Measurements from ENCODE around the gene CST9. TPM values are rescaled to one million over a fixed set of nuclear protein-coding genes. Genes with fewer than 3 reads are reported as not detected.

CST9 gene
- total and polyA plus RNA-seq, 2 of the 13 experiments (the other 11 are each of a cell fraction or from before 2014, with no cell fraction given): 0.07 TPM; not detected in 1

DNA sequence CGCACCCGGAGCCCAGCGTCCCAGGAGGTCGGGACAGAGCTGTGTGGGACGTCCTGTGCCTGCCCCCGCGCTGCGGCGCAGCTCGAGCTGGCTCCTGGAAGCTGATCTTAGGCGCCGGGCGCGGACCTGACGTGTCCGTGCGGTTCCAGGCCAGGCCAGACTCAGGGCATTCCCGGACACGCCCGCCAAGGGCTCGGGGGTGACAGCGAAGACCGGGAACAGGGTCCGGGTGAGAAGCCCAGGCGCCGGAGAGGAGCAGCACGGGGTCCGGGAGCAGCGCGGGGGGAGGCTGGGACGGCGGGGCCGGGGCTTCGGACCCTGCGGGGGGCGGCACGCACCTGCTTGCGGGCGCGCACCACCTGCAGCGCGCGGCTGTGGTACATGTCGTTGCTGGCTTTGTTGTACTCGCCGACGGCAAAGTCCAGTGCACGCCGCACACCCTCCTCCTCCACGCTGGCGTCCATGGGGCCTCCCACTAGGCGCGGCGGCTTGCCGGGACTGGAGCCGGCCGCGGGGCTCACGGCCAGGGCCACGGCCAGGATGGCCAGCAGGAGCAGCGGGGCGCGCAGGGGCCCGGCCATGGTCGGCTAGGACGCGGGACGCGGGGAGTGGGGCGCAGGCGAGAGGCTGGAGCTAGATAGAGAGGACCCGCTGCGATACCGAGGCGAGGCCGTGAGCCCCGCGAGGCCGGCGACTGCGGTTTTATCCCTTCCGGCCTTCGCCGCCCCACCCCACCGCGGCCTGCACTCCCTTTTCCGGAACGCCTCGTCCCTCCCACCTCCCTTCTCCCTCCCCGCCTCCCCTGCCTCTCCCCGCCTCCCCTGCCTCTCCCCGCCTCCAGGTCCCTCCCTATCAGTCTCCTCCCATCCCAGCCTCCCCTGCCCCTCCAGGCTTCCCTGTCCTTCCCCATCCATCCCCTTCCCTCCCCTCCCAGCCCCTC is 31.8 kb upstream of the CST9 start, which contains the start of gene CST3 (continued):
- TF ChIP-seq, protein P1, sequence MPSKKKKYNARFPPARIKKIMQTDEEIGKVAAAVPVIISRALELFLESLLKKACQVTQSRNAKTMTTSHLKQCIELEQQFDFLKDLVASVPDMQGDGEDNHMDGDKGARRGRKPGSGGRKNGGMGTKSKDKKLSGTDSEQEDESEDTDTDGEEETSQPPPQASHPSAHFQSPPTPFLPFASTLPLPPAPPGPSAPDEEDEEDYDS (CRISPR knock-in tag; IDR thresholded peaks at IDR 0.05): peak; percentile 99
- TF ChIP-seq KLF13 (CRISPR knock-in tag; IDR thresholded peaks at IDR 0.05) (peak; percentile 79; the same call in 1 of the 2 replicates), MAFG (CRISPR knock-in tag; IDR thresholded peaks at IDR 0.05) (peak; percentile 62; the same call in 1 of the 2 replicates), ZFY (CRISPR knock-in tag; IDR thresholded peaks at IDR 0.05) (peak; percentile 98), ZNF652 (CRISPR knock-in tag; IDR thresholded peaks at IDR 0.05; ENCODE audit: borderline replicate concordance, low read depth) (no peak), ZNF121 (CRISPR knock-in tag; IDR thresholded peaks at IDR 0.05) (peak; percentile 77; the same call in 1 of the 2 replicates), RFXANK (CRISPR knock-in tag; IDR thresholded peaks at IDR 0.05) (0 out of 2 replicates have a peak, but pooled peaks have one; percentile 66), MAFK (conservative IDR thresholded peaks at IDR 0.05 in 1 of 2, IDR thresholded peaks at IDR 0.05 in 1 of 2; ENCODE audit: low read length in 2 of 2) (no peak), TBL1XR1 (IDR thresholded peaks at IDR 0.05; ENCODE audit: borderline replicate concordance, low read length, partially characterized antibody) (peak; percentile 56), HNF4G (IDR thresholded peaks at IDR 0.05; ENCODE audit: borderline replicate concordance, low read depth, low read length) (peak; percentile 5; the same call in 1 of the 2 replicates), HNF4G (CRISPR knock-in tag; IDR thresholded peaks at IDR 0.05; ENCODE audit: borderline replicate concordance, low read depth) (peak; percentile 78), ZNF33A (CRISPR knock-in tag; IDR thresholded peaks at IDR 0.05; ENCODE audit: borderline replicate concordance) (no peak), SMARCE1 (IDR thresholded peaks at IDR 0.05; ENCODE audit: borderline replicate concordance) (no peak), PCBP1 (IDR thresholded peaks at IDR 0.05; ENCODE audit: borderline replicate concordance, low read depth, low read length) (peak; percentile 91), ZNF749 (CRISPR knock-in tag; IDR thresholded peaks at IDR 0.05; ENCODE audit: borderline replicate concordance) (0 out of 2 replicates have a peak, but pooled peaks have one; percentile 57)
- TF ChIP-seq, protein P2, sequence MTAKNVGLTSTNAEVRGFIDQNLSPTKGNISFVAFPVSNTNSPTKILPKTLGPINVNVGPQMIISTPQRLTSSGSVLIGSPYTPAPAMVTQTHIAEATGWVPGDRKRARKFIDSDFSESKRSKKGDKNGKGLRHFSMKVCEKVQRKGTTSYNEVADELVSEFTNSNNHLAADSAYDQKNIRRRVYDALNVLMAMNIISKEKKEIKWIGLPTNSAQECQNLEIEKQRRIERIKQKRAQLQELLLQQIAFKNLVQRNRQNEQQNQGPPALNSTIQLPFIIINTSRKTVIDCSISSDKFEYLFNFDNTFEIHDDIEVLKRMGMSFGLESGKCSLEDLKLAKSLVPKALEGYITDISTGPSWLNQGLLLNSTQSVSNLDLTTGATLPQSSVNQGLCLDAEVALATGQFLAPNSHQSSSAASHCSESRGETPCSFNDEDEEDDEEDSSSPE (CRISPR knock-in tag; IDR thresholded peaks at IDR 0.05): peak; percentile 67
- TF ChIP-seq, protein P3, sequence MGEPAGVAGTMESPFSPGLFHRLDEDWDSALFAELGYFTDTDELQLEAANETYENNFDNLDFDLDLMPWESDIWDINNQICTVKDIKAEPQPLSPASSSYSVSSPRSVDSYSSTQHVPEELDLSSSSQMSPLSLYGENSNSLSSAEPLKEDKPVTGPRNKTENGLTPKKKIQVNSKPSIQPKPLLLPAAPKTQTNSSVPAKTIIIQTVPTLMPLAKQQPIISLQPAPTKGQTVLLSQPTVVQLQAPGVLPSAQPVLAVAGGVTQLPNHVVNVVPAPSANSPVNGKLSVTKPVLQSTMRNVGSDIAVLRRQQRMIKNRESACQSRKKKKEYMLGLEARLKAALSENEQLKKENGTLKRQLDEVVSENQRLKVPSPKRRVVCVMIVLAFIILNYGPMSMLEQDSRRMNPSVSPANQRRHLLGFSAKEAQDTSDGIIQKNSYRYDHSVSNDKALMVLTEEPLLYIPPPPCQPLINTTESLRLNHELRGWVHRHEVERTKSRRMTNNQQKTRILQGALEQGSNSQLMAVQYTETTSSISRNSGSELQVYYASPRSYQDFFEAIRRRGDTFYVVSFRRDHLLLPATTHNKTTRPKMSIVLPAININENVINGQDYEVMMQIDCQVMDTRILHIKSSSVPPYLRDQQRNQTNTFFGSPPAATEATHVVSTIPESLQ (CRISPR knock-in tag; conservative IDR thresholded peaks at IDR 0.05): 0 out of 2 replicates have a peak, but pooled peaks have one; percentile 71
- TF ChIP-seq, protein P4, sequence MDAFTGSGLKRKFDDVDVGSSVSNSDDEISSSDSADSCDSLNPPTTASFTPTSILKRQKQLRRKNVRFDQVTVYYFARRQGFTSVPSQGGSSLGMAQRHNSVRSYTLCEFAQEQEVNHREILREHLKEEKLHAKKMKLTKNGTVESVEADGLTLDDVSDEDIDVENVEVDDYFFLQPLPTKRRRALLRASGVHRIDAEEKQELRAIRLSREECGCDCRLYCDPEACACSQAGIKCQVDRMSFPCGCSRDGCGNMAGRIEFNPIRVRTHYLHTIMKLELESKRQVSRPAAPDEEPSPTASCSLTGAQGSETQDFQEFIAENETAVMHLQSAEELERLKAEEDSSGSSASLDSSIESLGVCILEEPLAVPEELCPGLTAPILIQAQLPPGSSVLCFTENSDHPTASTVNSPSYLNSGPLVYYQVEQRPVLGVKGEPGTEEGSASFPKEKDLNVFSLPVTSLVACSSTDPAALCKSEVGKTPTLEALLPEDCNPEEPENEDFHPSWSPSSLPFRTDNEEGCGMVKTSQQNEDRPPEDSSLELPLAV (CRISPR knock-in tag; conservative IDR thresholded peaks at IDR 0.05; ENCODE audit: low read depth): no peak; the same call in 1 of the 2 replicates
- TF ChIP-seq, protein P5, sequence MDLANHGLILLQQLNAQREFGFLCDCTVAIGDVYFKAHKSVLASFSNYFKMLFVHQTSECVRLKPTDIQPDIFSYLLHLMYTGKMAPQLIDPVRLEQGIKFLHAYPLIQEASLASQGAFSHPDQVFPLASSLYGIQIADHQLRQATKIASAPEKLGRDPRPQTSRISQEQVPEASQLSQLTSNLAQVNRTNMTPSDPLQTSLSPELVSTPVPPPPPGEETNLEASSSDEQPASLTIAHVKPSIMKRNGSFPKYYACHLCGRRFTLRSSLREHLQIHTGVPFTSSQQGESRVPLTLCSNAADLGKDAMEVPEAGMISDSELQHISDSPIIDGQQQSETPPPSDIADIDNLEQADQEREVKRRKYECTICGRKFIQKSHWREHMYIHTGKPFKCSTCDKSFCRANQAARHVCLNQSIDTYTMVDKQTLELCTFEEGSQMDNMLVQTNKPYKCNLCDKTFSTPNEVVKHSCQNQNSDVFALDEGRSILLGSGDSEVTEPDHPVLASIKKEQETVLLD (CRISPR knock-in tag; IDR thresholded peaks at IDR 0.05; ENCODE audit: low read depth): peak; percentile 59; the same call in 1 of the 2 replicates

Data from HepG2 (cell line).